Subcutaneous abdominal adipose tissue (tissue), 5 donors: Measurements from ENCODE around the gene MRPL49.

Experiments
- H3K27ac ChIP-seq: one replicate; pipeline ENCODE4 v1.7.0; 2013; ENCODE audit warnings: low read depth, mild to moderate bottlenecking, inconsistent platforms, low read length, moderate library complexity
- H3K27me3 ChIP-seq, 5 donors: one replicate each; pipeline ENCODE4 v1.7.0; 2013; ENCODE audit warnings: low read length in 5 of 5, inconsistent platforms in 1 of 5; ENCODE audit not compliant: control insufficient read depth in 5 of 5, insufficient read depth in 4 of 5
- H3K36me3 ChIP-seq, 5 donors: one replicate each; pipeline ENCODE4 v1.7.0; 2013; ENCODE audit warnings: low read length in 5 of 5; ENCODE audit not compliant: control insufficient read depth in 5 of 5, insufficient read depth in 5 of 5
- H3K4me1 ChIP-seq, 5 donors: one replicate each; pipeline ENCODE4 v1.7.0; 2013; ENCODE audit warnings: low read length in 5 of 5, mild to moderate bottlenecking in 3 of 5, moderate library complexity in 1 of 5; ENCODE audit not compliant: control insufficient read depth in 5 of 5, insufficient read depth in 5 of 5
- H3K4me3 ChIP-seq, 5 donors: one replicate each; pipeline ENCODE4 v1.7.0; 2013; ENCODE audit warnings: low read length in 5 of 5, low read depth in 1 of 5
- H3K9ac ChIP-seq, 5 donors: one replicate each; pipeline ENCODE4 v1.7.0; 2013; ENCODE audit warnings: low read length in 5 of 5, mild to moderate bottlenecking in 4 of 5, moderate library complexity in 3 of 5
- H3K9me3 ChIP-seq, 5 donors: one replicate each; pipeline ENCODE4 v1.7.0; 2013; ENCODE audit warnings: low read length in 5 of 5; ENCODE audit not compliant: control insufficient read depth in 5 of 5
- donor health status: healthy.
- donor health status: healthy.
- donor health status: healthy.
- donor health status: healthy.
- donor health status: healthy.

Gene MRPL49

GRCh38 chr11:65132238-65132987, 10.3 kb downstream of the MRPL49 start:
- peak overlapping the region in 3 of 5 donors; percentile 93 to 95 (median 95) for H3K4me3 ChIP-seq
- no peaks in the 10 kb centered on the region for H3K27me3 ChIP-seq
- H3K27ac ChIP-seq = peak overlapping the region; percentile 99
- H3K9ac ChIP-seq = peak overlapping the region in 4 of 5 donors; percentile 17 to 98 (median 97)
- no peaks in the 10 kb centered on the region for H3K9me3 ChIP-seq
- peaks cover 4 to 57% (median 57%) of the 10 kb centered on the region in 5 donors for H3K36me3 ChIP-seq
- peaks cover 9 to 34% (median 31%) of the 10 kb centered on the region in 5 donors for H3K4me1 ChIP-seq

DNA sequence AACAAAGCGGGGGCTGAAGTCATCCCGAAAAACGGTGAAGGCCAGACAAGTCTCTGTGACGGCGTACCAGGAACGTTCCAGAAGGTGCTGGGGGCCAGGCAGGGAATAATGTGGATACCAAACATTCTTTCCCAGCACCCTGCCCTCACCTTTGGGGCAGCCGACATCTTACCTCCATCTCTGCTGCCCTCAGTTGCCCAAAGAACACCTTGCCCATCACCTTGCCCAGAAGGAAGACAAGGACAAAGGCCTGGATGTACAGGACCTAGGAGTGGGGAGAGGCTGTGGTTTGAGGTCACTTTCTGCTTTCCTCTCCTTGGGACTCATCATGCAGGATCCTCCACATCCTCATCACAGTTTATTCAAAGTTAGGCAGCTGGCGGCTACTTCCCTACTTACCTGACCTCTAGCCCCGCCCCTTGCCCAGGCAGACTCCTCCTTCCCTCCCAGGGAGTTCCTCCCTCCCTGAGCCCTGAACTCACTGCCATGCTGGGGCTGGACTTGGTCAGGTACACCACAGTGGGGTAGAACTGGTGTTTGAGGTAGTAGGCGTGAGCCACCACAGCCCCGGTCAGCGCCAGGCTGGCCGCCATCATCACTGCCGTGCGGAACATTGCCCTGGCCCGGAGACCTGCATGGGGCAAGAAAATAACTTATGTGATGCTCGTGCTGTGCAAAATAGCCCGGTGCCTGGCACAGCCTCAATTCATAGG, 11.0 kb downstream of the MRPL49 start:
- peaks cover 4 to 50% (median 49%) of the 10 kb centered on the region in 5 donors for H3K36me3 ChIP-seq
- H3K27me3 ChIP-seq = no peaks in the 10 kb centered on the region
- peak overlapping the region; percentile 99 for H3K27ac ChIP-seq
- peaks cover 9 to 34% (median 31%) of the 10 kb centered on the region in 5 donors for H3K4me1 ChIP-seq
- peak overlapping the region; percentile 93 to 95 (median 94) for H3K4me3 ChIP-seq
- peak overlapping the region; percentile 75 to 98 (median 97) for H3K9ac ChIP-seq
- no peaks in the 10 kb centered on the region for H3K9me3 ChIP-seq

DNA sequence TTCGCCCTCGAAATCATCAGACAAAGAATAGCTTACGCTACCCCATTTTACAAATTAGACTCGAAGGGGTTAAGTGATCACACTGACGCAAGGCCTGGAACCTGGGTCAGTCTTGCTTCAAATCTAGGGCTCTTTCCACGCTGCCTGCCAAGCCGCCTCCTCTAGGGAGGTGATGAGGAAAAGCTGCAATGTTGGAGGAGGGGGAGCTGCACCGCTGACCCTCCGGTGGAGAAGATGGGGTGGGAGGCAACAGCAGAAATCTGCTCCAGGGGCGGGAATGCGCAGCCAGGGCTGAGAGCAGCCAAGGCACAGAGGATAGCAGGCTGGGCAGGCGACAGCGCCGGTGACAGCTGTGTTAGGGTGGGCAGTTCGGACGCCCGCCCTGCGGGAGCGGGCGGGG, 11.6 kb downstream of the MRPL49 start:
- H3K9me3 ChIP-seq = no peaks in the 10 kb centered on the region
- H3K9ac ChIP-seq = peak overlapping the region; percentile 75 to 98 (median 97)
- peak overlapping the region; percentile 93 to 95 (median 94) for H3K4me3 ChIP-seq
- peaks cover 9 to 34% (median 31%) of the 10 kb centered on the region in 5 donors for H3K4me1 ChIP-seq
- H3K36me3 ChIP-seq = peaks cover 4 to 44% (median 43%) of the 10 kb centered on the region in 5 donors
- peak overlapping the region; percentile 99 for H3K27ac ChIP-seq
- H3K27me3 ChIP-seq = no peaks in the 10 kb centered on the region

DNA sequence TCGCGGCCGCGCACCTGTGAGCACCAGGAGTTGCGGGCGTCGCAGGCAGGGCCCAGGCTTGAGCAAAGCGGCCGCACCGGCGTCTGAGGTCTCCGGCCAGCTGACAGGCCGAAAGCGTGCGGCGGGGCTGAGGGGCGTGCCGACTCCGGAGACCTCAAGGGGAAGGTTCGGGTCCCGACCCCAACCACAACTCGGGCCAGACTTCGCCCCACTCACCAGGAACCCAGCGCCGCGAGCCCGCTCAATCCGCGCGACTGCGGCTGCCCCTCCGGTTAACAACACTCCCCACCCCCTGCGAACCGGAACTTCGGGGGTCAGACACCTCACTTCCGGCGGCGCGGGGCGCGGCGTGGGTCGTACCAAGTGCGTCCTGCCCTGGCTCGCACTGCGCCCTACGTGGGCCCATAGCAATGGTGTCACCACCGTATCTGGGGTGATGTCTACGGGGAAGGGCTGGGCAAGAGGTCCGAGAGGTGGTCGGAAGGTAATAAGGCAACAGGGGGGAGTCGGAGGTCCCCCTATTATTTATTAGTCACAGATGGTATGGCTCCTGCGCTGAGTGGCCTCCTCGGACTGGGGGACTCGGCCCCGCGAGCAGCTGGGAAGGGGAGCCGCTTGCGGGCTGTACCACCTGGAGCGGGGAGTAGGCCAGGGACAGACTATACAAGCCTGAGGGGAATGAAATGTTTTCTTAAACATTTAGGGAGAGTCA, 12.3 kb downstream of the MRPL49 start, which contains the start of gene SYVN1:
TSS of gene SYVN1 (minus strand) at position 280 of the 712 bp plus-strand sequence. CDS start 918 bp downstream, outside the sequence.
- H3K4me3 ChIP-seq = peak within 1 kb of the TSS; percentile 93 to 95 (median 94)
- H3K9me3 ChIP-seq = no peaks in the 10 kb centered on the region
- H3K27me3 ChIP-seq = no peaks in the 10 kb centered on the region
- H3K36me3 ChIP-seq = peaks cover 0 to 37% (median 37%) of the 10 kb centered on the region in 5 donors
- peaks cover 9 to 34% (median 31%) of the 10 kb centered on the region in 5 donors for H3K4me1 ChIP-seq
- H3K27ac ChIP-seq = peak within 1 kb of the TSS; percentile 99
- peak within 1 kb of the TSS; percentile 75 to 98 (median 97) for H3K9ac ChIP-seq

DNA sequence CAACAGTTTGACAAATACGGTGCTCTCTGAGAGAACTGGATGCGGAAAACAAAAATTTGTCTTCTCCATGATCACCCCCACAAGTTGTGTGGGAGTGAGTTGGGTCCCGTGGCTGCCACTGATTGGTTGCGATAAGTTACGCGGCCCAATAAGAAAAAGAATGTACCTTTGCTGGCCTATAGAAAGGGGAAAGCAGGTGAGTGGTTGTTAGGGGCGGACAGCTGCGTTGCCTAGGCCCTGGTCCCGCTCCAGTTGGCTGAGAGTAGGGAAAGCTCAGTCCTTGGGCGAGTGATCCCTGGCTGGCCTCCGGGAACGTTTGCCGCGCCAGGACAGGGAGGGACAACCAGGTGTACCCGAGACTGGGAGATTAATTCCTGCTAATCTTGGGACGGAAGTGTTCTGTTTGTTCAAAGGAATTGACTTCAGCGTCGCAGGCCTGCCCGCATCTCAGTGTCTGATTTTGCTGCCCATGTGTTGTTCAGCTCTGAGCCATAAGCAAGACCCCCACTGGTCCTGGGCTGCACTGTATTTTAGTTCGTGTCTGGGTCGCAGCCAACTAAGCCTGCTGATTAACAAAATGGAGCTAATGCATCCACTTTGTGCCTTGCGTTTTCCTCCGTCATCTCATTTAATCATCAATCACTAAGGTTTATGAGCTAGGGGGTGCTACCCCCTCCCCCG, 13.0 kb downstream of the MRPL49 start:
- Histone ChIP-seq H3K27ac (peak overlapping the region; percentile 99), H3K4me3 (peak overlapping the region; percentile 87 to 95 (median 94)), H3K9me3 (no peaks in the 10 kb centered on the region), H3K27me3 (no peaks in the 10 kb centered on the region), H3K9ac (peak overlapping the region; percentile 75 to 98 (median 97)), H3K36me3 (peaks cover 0 to 30% (median 30%) of the 10 kb centered on the region in 5 donors), H3K4me1 (peaks cover 9 to 34% (median 31%) of the 10 kb centered on the region in 5 donors)

GRCh38 chr11:65135633-65136145, 13.6 kb downstream of the MRPL49 start:
- Histone ChIP-seq H3K4me1 (peaks cover 9 to 34% (median 31%) of the 10 kb centered on the region in 5 donors), H3K9ac (peak overlapping the region in 3 of 5 donors; percentile 93 to 98 (median 97)), H3K27me3 (no peaks in the 10 kb centered on the region), H3K36me3 (peaks cover 0 to 25% (median 24%) of the 10 kb centered on the region in 5 donors), H3K9me3 (no peaks in the 10 kb centered on the region), H3K4me3 (peak overlapping the region; percentile 87 to 95 (median 94)), H3K27ac (peak overlapping the region; percentile 99)

DNA sequence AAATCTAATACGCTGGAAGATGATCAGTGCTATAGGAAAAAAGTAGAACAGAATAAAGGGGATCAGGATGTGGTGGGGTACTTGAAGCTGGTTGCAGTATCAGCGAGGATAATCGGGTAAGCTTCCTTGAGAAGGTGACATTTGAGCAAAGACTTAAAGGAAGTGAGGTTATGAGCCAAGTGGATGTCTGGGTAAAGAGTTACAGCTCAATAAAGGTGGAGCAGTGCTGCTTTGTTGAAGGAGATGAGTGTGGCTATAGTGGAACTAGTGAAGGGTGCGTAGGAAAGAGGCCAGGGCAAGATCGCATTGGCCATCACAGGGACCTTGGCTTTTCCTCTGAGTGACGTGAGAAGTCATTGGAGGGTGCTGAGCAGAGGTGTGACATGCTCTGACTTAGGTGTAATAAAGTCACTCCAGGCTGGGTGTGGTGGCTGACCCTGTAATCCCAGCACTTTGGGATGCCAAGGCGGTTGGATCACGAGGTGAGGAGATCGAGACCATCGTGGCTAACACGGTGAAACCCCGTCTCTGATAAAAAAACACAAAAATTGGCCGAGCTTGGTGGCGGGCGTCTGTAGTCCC, 14.5 kb downstream of the MRPL49 start:
- Histone ChIP-seq H3K27ac (no peak overlapping the region), H3K9me3 (no peaks in the 10 kb centered on the region), H3K4me3 (no peak overlapping the region), H3K9ac (no peak overlapping the region), H3K36me3 (peaks cover 0 to 16% (median 15%) of the 10 kb centered on the region in 5 donors), H3K4me1 (peaks cover 9 to 34% (median 31%) of the 10 kb centered on the region in 5 donors), H3K27me3 (peaks cover 0 to 1% (median 0%) of the 10 kb centered on the region in 5 donors)

DNA sequence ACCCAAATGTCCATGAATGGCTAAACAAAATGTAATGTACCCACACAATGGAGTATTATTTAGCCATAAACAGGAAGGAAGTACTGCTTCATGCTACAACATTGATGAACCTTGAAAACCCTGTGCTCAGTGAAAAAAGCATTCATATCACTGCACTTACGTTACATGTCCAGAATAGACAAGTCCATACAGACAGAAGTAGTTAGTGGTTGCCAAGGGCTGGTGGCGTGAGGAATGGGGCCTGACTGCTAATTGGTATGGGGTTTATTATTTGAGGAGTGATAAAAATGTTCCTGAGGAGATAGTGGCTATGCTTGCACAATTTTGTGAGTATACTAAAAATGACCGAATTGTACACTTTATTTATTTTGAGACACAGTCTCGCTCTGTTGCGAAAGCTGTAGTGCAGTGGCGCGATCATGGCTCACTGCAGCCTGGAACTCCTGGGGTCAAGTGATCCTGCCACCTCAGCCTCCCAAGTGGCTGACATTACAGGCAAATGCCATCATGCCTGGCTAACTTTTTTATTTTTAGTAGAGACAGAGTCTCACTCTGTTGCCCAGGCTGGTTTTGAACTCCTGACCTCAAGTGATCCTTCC, 19.9 kb downstream of the MRPL49 start:
- Histone ChIP-seq H3K9me3 (no peaks in the 10 kb centered on the region), H3K4me3 (no peak overlapping the region), H3K27me3 (peaks cover 0 to 3% (median 0%) of the 10 kb centered on the region in 5 donors), H3K4me1 (no peaks in the 10 kb centered on the region), H3K36me3 (no peaks in the 10 kb centered on the region), H3K9ac (no peak overlapping the region), H3K27ac (no peak overlapping the region)
